GM04504 (cell line): ENCODE results near the gene GPR158.

Experiments used
- DNase-seq: peaks from one replicate; pipeline ENCODE4 v3.0.0-alpha.2; 2012; ENCODE audit warnings: low read depth

The GPR158 gene

GRCh38 chr10:25392132-25392531 lies 217.3 kb downstream of the GPR158 start:
- DNase-seq = no peak

GRCh38 chr10:25393621-25394020 lies 218.8 kb downstream of the GPR158 start:
- DNase-seq = no peak

- no peak for DNase-seq
Observed at GRCh38 chr10:25398680-25399079, 223.9 kb downstream of the GPR158 start.

GRCh38 chr10:25405871-25406270 lies 231.1 kb downstream of the GPR158 start:
- DNase-seq = no peak

GRCh38 chr10:25417611-25418010 lies 242.8 kb downstream of the GPR158 start:
- DNase-seq = no peak

GRCh38 chr10:25425776-25426175 lies 251.0 kb downstream of the GPR158 start:
- DNase-seq = no peak

- no peak for DNase-seq
Observed at GRCh38 chr10:25436431-25436830, 261.6 kb downstream of the GPR158 start.

- no peak for DNase-seq
Observed at GRCh38 chr10:25441270-25441669, 266.5 kb downstream of the GPR158 start.

- DNase-seq = no peak
Observed at GRCh38 chr10:25444266-25444665, 269.5 kb downstream of the GPR158 start.

- no peak for DNase-seq
Observed at GRCh38 chr10:25451401-25451800, 276.6 kb downstream of the GPR158 start.

- no peak for DNase-seq
Observed at GRCh38 chr10:25453619-25454018, 278.8 kb downstream of the GPR158 start.

- no peak for DNase-seq
Observed at GRCh38 chr10:25455980-25456567, 281.3 kb downstream of the GPR158 start.

- DNase-seq = no peak
Observed at GRCh38 chr10:25457552-25457951, 282.8 kb downstream of the GPR158 start.

GRCh38 chr10:25465582-25466372 lies 291.0 kb downstream of the GPR158 start:
- DNase-seq = no peak

- no peak for DNase-seq
Observed at GRCh38 chr10:25467881-25468280, 293.1 kb downstream of the GPR158 start.

GRCh38 chr10:25481467-25481866 lies 306.7 kb downstream of the GPR158 start:
- DNase-seq = no peak

GRCh38 chr10:25483999-25484398 lies 309.2 kb downstream of the GPR158 start:
- DNase-seq = no peak

GRCh38 chr10:25487266-25487665 lies 312.5 kb downstream of the GPR158 start:
- no peak for DNase-seq

- no peak for DNase-seq
Observed at GRCh38 chr10:25492040-25492439, 317.2 kb downstream of the GPR158 start.

GRCh38 chr10:25492680-25493079 lies 317.9 kb downstream of the GPR158 start:
- no peak for DNase-seq

GRCh38 chr10:25493122-25493893 lies 318.5 kb downstream of the GPR158 start:
- DNase-seq = no peak

- no peak for DNase-seq
Observed at GRCh38 chr10:25497246-25497645, 322.4 kb downstream of the GPR158 start.

- no peak for DNase-seq
Observed at GRCh38 chr10:25498645-25499044, 323.8 kb downstream of the GPR158 start.
